NK-92 treated with Interleukin-12 subunit alpha and Interleukin-12 subunit beta, amount 100 ng/mL, for 24 hours (cell line): ENCODE data around the gene SASH1.

Source experiments
- DNase-seq: peaks from one replicate; lab custom pipeline; 2025; lab: John Stamatoyannopoulos, UW

The SASH1 gene

DNA sequence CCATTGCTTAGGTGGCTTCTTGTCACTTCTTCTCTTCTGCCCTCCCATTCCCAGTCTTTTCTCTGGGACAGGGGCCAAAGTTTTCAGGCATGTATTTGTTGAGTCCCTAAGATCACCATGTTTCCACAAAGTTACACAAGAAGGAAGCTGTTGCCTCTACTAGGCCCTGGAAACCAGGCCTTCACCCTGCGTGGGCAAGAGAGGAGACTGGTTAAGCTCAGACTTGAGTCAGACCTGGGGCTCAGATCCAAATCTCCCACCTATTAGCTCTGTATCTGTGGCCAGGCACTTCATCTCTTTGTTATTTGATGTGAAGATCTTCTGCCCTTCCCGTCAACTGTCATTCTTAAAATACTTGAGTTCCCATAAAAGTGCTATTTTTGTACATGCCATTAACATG, 154.6 kb downstream of the SASH1 start:
- no peak for DNase-seq

DNA sequence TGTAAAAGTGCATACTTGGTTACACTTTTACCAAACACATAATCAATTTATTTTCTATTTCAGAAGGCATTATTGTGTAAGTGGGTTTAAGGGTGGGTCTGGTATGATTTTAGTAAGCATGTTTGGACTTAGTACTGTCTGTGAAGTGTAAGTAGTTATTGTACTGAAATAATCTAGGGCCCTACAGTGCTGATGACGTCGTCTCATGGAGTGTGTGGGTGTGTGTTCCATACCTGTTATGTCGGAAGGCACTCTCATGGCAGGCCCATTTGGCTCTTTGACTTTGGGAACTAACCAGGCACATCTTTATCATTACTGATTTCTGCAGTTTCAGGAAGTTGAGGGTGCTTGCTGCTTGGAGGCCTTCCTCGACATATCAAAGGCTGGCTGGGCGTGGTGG, 155.1 kb downstream of the SASH1 start:
- no peak for DNase-seq

DNA sequence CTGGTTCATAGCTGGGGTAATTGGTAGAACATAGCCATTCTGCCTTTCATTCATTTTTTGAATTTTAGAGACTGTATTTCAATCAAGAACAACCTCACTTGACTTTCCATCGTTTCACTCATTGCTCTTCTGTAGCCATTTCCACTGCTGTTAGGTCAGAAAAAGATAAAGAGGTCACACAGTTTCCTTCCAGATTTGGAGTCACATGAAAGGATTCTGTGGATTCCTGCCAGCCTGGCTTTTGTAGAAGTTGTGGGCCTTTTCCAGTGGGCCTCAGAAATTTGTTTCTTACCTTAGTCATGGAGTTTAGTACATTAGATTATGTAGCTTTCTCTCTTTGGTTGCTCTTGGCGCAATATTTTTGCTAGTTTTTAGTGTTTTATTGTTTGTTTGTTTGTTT, 157.8 kb downstream of the SASH1 start:
- no peak for DNase-seq

DNA sequence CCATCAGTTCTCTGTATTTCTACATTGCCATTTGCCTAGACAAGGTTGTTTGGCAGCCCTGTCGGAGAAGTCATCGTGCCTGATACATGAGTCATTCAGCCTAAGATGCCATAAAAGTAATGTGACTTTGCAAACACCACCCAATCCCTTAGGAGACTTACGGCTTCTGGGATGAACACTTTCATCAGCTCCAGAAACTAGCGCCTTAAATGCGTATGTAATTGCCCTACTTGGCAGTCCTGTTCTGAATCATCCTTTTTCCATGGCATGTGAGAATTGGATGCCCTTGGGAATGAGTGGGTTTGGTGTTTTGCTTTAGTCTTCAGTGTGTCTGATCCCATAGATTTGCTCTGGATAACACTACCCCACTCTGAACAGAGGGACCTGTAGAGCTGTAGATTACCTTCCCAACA, 158.5 kb downstream of the SASH1 start:
- DNase-seq = no peak

DNA sequence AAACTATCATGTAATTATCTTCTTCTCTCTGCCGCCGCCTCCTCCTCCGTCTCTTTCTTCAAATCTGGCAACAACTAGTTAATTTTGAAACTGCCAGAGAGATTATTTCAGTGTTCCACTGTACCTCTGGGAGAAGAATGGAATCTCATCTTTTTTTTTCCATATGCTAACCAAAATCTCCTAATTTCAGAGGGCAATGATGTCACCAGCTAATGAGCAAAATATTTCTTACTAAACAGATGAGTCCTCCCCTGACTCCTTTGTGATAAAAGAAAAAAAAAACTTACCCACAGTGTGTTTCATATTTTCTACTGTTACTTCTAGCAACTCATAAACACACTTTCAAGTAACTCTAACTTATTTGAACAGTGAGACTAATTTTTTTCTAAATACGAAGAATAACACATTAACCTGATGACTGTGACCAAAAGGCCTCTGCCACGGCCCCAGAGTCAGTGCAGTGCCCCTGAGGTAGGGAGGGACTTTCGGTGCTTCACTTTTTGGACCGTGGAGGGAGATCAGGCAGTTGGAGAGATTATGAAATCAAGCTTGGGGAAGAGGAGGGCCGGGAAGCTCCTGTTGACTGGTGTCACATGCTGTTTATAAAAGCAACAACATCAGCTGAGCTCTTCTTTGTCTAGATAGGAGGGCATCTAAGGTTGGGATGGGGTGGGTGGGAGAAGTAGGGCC, 159.6 kb downstream of the SASH1 start:
- no peak for DNase-seq

DNA sequence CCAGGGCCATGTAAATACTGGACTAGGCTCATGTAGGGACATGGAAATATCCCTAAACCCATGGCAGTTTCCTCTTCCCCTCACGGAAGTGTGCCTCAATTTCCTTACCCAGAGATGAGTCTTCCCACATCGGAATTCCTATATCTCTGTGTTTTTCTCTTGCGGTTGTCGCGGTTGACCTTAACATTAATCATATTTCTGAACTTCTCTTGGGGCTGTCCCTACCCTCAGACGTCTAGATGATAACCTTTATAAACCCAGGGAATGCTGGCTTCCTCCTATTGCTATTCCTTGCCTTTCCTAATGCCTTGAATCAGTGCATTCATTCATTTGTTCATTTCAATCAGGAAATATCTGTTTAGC, 160.1 kb downstream of the SASH1 start:
- DNase-seq = no peak

DNA sequence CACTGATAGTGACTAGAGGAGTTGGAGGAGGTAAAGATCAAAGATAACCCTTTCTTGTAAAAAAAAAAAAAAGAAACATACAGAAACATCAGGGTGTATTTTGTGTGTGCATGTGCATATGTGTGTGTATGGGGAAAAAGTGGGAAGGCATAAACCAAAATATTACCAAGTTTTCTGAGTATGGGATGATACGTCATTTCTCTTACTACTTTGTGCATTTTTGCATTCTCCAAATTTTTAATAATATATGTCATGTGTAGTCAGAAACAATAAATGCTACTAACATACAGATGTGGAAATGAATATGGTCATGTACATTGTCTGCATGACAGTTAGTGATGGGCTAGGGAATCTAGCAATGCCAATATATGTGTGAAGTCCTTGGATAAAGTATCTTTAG, 161.1 kb downstream of the SASH1 start:
- DNase-seq = no peak

DNA sequence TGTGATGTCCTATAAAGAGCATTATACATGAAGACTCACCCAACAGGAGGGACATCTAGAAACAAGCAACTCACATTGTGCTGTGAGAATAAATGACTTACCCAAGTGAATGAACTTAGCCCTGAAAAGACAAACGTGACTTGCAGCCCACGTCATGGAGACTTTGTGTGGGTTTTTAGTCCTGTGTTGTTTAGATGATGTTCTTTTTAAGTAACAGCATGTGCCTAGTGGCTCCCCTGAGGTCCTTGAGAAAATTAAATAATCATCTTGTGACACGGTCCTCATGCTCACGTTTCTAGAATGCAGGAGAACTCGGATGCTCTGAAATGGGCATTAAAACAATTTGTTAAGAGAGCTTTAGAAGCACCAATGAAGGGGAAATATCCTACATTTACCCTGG, 165.1 kb downstream of the SASH1 start:
- no peak for DNase-seq

DNA sequence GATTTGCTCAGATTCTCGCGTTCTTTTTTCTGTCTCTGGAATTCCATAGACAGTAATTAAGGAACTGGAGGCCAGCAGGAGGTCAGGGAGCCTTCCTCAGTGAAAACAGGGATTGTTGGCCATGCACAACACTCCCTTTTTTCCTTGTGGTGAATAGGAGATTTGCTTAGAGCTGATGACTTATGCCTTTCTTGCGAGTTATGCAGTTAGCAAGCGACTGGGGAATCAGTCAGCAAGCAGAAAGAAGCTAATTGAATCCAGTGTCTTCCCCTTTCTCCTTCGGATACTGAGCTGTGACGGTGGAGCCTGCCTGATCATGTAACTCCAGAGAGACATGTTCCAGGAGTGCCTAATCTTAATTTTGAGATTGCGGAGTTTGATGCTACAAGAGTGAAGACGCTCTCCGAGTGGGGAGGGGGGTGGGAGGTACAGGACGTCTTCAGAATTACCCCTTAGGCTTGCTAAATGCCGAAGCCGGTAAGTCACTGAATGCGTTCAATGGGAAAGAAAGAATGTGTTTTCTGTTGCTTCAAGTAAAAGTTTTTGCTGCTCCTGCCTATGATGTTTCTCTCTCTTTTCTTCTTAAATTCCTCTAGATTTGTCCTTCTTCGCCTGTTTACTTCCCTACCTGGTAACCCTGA, 165.9 kb downstream of the SASH1 start:
- no peak for DNase-seq

DNA sequence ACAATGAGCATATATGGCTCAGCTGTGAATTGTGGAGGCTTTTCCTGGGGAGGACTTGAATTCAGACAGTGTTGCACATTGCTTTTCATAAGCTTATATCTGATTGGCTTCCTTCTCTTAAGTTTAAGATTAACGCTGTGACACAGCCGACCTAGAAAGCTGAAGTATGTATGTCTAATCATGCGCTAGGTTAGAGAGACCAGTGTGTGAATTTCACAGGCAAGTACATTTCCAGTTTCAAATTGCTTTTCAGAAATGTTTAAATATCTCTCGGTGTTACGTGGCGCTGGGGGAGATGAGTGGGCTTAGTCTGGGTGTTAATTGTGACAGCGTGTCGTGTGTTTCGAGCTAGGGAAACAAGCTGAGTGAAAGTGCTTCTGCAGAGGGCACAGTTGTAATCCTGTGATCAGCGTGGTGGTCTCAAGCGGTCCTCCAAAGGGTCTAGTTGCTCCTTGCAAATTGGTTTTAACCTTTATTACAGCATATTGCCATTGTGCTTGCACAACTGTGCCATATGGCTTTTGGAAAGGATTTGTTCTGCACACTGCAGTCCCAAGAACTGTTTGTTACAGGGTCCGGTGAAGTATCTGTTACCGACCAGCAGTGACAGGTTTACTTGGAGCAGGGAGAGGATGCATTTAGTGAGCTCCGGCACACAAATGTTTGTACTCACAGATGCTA, 166.6 kb downstream of the SASH1 start:
- DNase-seq = no peak

DNA sequence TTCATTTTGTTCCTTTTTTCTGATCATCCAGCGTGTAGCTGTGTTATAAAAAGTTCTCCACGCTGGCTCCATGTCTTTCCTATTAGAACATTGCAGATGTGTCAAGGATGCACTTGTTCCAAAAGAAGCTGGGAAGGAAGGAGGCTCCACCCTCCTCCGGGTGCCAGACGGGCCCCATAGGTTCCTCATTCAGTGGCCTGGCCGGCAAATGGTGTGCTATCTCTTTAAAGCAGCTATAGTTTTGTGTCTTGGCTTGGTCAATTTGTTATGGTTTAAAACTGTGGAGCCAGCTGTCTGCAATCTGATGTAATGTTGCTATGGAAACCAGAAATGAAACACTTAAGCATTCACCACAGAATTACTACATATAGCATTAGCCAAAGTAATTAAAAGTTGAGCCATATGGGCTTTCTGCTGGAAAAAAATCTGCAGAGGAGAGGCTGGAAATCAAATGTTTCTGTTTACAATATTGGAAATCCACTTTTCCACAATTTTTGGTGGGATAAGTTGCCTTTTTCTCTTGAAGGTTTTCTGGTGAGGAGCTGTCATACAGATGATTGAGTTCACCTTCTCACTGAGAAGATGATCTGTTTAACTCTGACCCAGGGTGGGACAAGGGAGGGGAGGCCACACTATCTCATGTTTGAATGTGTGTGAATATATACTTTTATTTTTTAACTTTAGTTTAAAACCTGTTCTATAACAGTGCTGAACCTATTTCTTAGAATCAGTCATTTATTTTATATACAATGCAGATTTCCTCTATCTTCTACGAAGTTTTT, 167.4 kb downstream of the SASH1 start:
- no peak for DNase-seq

DNA sequence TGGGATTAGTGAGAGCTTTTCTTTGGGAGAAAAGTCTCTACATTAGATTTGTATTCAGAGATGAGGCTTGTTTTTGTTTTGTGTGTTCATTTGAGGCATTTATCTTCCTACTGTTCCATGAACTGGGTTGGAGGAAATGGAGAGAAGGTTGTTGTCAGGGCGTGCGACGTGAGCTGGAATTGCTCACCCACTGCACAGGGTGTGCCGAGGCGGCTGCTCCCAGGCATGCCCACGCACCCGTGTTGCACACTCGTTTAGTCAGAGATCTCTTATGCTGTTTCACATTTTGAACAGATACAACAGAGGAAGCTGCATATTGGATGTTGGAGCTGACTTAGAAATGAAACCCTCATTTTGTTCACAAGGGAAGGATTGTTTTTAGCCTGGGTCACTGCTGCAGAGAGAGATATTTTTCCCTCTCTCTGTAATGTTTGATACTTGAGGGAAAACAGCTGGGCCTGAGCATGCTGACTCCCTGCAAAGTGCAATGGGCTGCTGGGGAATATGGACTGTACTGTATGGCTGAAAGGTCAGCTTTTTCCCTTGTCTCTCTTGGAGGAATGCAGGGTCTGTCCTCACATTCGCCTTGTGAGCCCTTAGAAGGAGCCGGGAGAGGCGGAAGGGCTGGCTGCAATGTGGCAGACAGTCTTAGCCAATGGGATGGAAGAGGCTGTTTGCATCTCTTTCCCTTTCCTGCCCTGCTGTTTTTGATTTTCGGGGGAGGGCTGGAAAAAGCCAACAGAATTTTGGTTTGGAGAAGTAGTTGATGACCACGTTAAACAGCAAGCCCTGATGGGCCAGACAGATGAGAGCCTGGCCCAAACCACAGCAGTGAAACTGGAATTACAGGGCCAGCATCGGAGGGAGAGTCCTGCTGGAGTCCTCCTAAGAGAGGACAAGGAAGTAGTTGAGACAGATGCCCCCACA, 170.8 kb downstream of the SASH1 start:
- DNase-seq = no peak

DNA sequence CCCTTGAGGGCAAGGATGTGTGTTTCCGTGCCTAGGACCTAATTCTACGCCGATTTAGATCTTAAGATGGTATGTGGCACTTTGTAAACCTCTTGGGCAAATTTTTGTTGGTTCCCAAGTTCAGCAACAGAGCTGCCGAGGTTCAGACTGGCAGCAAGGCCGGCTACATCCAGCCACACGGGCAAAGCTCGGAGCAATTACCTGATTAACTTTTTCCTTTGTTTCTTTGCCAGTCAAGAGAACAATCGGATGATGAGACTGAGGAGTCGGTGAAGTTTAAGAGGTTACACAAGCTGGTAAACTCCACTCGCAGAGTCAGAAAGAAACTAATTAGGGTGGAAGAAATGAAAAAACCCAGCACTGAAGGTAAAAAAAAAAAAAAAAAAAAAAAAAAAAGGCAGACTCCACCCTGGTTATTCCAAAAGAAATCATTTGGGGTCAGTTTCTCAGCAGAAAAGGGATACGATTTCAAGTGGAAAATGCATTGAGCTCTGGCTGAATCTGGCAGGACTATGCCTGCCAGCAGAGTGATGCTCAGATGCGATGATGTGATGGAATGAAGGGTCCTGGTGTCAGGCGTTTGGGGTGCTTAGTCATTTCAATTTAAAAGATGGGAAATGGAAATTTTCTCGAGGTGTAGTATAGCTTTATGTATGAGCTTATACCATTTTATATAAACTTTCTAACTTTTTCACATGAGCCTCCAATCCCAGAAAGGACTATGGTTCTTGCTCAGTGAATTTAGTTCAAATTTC, 171.6 kb downstream of the SASH1 start:
- DNase-seq = no peak

DNA sequence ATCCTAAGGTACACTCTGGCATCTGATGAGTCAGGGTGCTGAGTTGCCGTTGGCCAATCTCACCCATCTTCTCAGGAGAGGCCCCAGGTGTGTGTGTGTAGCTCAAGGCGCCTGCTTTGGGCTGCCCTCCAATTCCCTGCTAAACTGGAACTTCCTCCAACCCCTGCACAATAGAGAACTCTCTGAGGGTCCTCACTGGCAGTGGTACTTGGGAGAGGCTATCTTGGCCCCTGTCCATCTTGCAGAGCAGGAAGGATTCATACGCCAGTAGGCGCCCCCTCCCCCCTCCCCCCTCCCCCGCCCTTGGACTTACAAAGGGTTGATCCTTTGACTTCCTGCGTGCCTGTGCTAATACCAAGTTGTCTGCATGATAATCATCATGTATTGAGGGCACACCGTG, 173.6 kb downstream of the SASH1 start:
- DNase-seq = no peak

DNA sequence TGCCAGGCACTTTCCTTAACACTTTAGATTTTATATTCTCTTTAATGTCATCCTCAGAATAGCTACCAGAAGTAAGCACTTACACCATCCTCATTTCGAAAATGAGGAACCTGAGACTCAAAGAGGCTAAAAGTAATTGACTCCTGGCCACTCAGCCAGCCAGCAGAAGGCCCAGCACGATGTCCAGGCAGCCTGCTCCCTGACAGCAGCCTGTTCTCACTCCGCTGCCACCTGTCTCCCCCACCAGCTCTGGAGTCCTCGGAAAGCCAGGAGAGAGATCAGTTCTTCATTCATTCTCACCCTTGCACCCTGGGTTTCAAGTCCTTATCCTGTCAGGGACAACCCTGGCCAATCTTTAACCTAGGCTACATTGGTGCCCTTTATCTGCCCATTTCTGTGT, 174.0 kb downstream of the SASH1 start:
- DNase-seq = no peak

DNA sequence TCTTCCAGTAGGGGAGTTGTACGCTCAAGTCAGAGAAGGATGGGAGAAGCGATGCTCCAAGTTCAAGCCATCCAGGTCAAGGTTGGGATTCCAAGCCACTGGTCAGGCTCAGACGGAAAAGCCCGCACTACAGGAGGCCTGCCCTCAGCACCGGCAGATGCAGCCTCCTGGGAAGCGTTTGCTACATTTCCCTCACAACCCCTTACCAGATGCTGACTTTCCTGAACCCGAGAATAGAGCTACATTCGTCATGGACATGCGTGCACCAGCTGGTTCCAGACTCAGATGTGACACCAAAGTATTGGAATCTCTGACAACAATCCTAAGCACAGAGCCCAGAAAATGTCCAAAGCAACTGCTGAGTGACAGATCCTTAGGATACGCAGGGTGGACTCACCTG, 174.8 kb downstream of the SASH1 start:
- no peak for DNase-seq

DNA sequence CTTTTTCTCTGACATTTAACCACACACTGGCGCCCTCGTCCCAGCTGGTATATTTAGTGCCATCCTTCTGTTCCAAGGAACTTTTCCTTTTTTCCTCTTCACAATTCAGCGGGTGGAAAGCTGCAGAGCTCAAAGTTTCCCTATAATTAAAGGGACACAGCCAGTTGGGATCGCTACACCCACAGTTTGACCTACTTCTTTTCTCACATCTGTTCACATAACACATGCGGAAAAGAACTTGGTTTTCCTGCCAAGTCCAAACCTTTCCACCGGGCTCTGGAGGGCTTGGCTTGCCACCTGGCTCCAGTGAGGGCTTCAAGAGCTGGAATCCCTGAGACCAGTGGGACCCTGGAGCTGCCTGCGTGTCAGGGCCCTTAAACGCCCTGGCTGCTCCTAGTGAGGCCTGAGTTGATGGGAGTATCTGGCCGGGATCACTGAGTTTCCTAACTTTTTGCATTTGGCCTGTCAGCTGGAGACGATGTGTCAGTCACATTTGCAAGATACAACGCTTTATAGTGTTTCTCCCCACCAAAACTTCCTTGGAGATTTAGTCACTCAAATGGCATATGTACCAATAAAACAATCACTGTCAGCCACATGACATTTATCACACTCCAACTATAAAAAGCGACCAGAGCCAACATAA, 176.0 kb downstream of the SASH1 start:
- no peak for DNase-seq

DNA sequence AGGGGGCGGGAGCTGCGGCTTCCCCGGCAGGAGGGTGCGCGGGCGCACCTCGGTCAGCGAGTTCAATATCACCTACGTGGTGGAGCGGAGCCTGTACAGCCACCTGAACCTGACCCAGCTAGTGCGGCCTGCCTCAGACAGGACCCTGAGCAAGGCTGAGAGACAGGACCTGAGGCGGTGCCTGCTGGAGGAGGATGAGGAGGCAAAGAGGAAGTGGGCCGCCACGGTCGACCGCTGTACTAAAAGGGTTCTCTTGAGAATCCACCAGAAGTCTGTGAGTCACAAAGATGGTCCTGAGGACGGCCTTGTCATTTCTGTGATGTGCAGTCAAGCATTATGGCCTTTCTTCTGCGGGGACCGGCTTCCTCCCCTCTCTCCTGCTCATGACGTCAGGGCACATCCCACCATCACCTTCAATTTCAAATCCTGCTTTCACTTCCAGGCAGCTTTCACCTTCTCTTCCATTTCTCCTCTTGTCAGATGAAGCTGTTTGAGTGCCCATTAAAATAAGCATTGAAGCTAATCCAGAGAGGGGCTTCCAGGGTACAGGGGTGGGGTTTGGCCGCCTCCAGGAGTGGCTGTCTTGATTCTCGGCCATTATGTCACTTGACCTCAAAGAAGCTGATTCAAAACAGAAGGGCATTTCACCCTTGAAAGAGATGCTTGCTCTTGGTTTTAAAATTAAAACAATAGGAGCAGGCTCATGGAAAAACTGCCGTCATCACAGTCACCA, 177.6 kb downstream of the SASH1 start:
- DNase-seq = no peak

DNA sequence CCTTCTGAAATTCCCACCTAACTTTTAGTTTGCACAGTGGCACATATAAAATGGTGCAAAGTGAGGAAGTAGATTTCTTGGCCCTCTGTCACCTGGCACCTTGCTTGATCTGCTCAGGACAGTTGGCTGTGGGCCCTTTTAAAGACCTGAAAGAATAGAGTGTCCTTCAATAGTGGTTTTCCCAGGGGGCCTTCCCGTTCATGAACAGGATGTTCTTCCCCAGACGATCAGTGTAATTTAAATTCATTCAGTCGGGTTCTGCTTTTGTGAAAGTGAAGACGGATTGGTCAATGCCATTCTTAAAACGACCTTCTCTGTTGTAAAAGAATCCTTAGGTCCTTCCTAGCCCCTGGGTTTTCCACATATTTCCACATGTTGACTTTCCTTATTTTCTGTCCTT, 178.5 kb downstream of the SASH1 start:
- no peak for DNase-seq

DNA sequence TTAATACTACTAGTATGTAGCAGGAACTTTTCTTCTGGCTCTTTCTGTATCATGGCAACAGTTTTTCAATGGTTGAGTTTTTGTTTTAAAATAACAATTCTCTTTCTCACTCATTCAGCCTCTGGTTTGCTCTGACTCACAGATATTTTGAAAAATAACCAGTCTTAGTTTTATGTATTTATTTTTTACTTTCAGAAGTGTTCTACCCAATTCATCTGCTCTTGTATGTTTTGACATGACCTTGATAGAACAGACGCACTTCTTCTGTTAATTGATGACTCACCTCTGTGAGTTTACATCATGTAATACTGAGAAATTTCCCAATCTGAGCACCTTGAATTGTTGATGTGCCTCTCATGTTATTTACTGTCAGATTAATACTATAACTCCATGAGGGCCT, 178.9 kb downstream of the SASH1 start:
- DNase-seq = no peak
